ENCODE measurements around the gene LCN6.

LCN6 gene

GRCh38 chr9:136725612-136726011 is 22.7 kb downstream of the LCN6 start:
- Mint-ChIP-seq H3K27ac (no peak overlapping the region), H3K4me3 (no peak overlapping the region)
- intact Hi-C loops (cut with micrococcal nuclease) = loop anchor here (5.0 kb wide), 1 partner anchor 38 kb away; the partner anchor contains the start of gene AGPAT2

GRCh38 chr9:136724772-136725171 is 23.6 kb downstream of the LCN6 start:
- H3K36me3 Mint-ChIP-seq (ENCODE audit: low read depth) = peaks cover 75% of the 10 kb centered on the region
- no peaks in the 10 kb centered on the region for H3K9me3 Mint-ChIP-seq
- H3K27me3 Mint-ChIP-seq = peaks cover 17% of the 10 kb centered on the region
- peaks cover 72% of the 10 kb centered on the region for H3K4me1 Mint-ChIP-seq (ENCODE audit: low read depth)
- no peak overlapping the region for H3K4me3 Mint-ChIP-seq
- no peak overlapping the region for H3K27ac Mint-ChIP-seq
- intact Hi-C loops (cut with micrococcal nuclease) = loop anchor here (5.0 kb wide), 1 partner anchor 37 kb away; the partner anchor contains the start of gene AGPAT2

More at GRCh38 chr9:136725612-136726011, 22.7 kb downstream of the LCN6 start:
- Mint-ChIP-seq H3K4me1 (ENCODE audit: low read depth) (peaks cover 68% of the 10 kb centered on the region), H3K9me3 (no peaks in the 10 kb centered on the region), H3K36me3 (ENCODE audit: low read depth) (peaks cover 71% of the 10 kb centered on the region), H3K27me3 (peaks cover 13% of the 10 kb centered on the region)

GRCh38 chr9:136723989-136724388 is 24.3 kb downstream of the LCN6 start:
- Mint-ChIP-seq H3K4me3 (no peak overlapping the region), H3K4me1 (ENCODE audit: low read depth) (peaks cover 72% of the 10 kb centered on the region), H3K9me3 (no peaks in the 10 kb centered on the region), H3K27me3 (peaks cover 11% of the 10 kb centered on the region), H3K36me3 (ENCODE audit: low read depth) (peaks cover 75% of the 10 kb centered on the region), H3K27ac (no peak overlapping the region)
- intact Hi-C loops (cut with micrococcal nuclease) = no loop called here

DNA sequence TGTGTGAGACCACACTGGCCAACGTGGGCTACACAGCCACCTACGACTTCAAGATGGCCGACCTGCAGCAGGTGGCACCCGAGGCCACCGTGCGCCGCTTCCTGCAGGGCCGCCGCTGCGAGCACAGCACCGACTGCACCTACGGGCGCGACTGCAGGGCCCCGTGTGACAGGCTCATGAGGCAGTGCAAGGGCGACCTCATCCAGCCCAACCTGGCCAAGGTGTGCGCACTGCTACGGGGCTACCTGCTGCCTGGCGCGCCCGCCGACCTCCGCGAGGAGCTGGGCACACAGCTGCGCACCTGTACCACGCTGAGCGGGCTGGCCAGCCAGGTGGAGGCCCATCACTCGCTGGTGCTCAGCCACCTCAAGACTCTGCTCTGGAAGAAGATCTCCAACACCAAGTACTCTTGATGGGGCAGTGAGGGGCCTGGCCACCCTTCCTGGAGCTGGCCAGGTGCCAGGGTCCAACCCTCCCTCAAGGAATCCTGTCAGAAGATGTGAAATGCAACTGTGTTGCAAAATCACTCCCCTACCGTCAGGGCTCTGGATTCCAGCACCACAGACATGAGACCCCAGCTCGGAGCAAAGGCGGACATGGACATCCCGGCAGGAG is 24.9 kb downstream of the LCN6 start:
- Mint-ChIP-seq H3K4me3 (no peak overlapping the region), H3K27me3 (peaks cover 14% of the 10 kb centered on the region), H3K36me3 (ENCODE audit: low read depth) (peaks cover 75% of the 10 kb centered on the region), H3K9me3 (no peaks in the 10 kb centered on the region), H3K4me1 (ENCODE audit: low read depth) (peaks cover 67% of the 10 kb centered on the region), H3K27ac (no peak overlapping the region)
- intact Hi-C loops (cut with micrococcal nuclease) = no loop called here

GRCh38 chr9:136722969-136723356 is 25.4 kb downstream of the LCN6 start:
- Mint-ChIP-seq H3K36me3 (ENCODE audit: low read depth) (peaks cover 75% of the 10 kb centered on the region), H3K9me3 (no peaks in the 10 kb centered on the region), H3K27ac (no peak overlapping the region), H3K27me3 (peaks cover 19% of the 10 kb centered on the region), H3K4me1 (ENCODE audit: low read depth) (peaks cover 67% of the 10 kb centered on the region), H3K4me3 (no peak overlapping the region)
- intact Hi-C loops (cut with micrococcal nuclease) = no loop called here

DNA sequence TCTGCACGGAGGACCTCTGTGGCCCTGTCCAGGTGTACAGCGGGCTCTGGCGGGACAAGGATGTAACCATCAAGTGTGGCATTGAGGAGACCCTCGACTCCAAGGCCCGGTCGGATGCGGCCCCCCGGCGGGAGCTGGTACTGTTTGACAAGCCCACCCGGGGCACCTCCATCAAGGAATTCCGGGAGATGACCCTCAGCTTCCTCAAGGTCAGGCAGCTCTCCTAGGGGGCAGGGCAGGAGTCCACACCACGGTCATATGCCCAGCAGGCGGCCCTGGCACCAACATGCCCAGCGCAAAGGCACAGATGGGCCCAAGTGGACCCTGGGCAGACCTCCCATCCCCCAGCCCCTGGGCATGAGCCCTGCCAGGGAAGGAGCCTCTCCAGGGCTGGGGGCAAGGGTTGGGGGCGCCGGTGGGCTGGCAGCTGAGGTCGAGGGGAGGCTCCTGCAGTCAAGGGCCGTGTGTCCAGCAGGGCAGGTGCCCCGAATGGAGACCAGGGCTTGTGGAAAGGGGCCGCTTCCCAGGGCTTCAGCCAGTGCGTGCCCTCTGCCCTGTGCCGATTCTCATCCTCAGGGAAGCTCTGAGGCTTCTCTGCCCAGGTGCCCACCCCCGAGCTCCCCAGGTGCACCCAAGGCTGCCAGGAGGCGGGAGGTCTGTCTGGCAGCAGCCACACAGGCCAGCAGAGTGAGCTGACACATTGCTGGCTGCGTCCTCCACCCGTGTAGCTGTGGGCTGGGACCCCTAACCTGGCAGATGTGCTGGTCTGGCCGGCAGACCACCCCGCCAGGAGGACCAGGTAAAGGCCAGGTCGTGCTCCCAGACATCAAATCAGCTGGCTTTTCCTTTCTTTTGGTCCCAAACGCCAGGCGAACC is 26.0 kb downstream of the LCN6 start:
- H3K4me1 Mint-ChIP-seq (ENCODE audit: low read depth) = peaks cover 67% of the 10 kb centered on the region
- H3K4me3 Mint-ChIP-seq = no peak overlapping the region
- H3K27me3 Mint-ChIP-seq = peaks cover 26% of the 10 kb centered on the region
- H3K36me3 Mint-ChIP-seq (ENCODE audit: low read depth) = peaks cover 71% of the 10 kb centered on the region
- H3K9me3 Mint-ChIP-seq = no peaks in the 10 kb centered on the region
- intact Hi-C loops (cut with micrococcal nuclease) = no loop called here
- H3K27ac Mint-ChIP-seq = no peak overlapping the region

GRCh38 chr9:136721339-136722092 is 26.8 kb downstream of the LCN6 start:
- intact Hi-C loops (cut with micrococcal nuclease) = no loop called here
- no peaks in the 10 kb centered on the region for H3K9me3 Mint-ChIP-seq
- H3K36me3 Mint-ChIP-seq (ENCODE audit: low read depth) = peaks cover 63% of the 10 kb centered on the region
- H3K4me3 Mint-ChIP-seq = no peak overlapping the region
- H3K27ac Mint-ChIP-seq = peak overlapping the region; percentile 16
- peaks cover 61% of the 10 kb centered on the region for H3K4me1 Mint-ChIP-seq (ENCODE audit: low read depth)
- H3K27me3 Mint-ChIP-seq = peaks cover 34% of the 10 kb centered on the region

- Mint-ChIP-seq H3K9me3 (no peaks in the 10 kb centered on the region), H3K4me3 (no peak overlapping the region), H3K27ac (peak overlapping the region; percentile 16), H3K4me1 (ENCODE audit: low read depth) (peaks cover 55% of the 10 kb centered on the region), H3K36me3 (ENCODE audit: low read depth) (peaks cover 57% of the 10 kb centered on the region), H3K27me3 (peaks cover 40% of the 10 kb centered on the region)
- intact Hi-C loops (cut with micrococcal nuclease) = no loop called here
Observed at GRCh38 chr9:136720898-136721338, 27.4 kb downstream of the LCN6 start.

- H3K27me3 Mint-ChIP-seq = peaks cover 45% of the 10 kb centered on the region
- no peak overlapping the region for H3K27ac Mint-ChIP-seq
- intact Hi-C loops (cut with micrococcal nuclease) = no loop called here
- no peaks in the 10 kb centered on the region for H3K9me3 Mint-ChIP-seq
- H3K4me1 Mint-ChIP-seq (ENCODE audit: low read depth) = peaks cover 50% of the 10 kb centered on the region
- peaks cover 52% of the 10 kb centered on the region for H3K36me3 Mint-ChIP-seq (ENCODE audit: low read depth)
- no peak overlapping the region for H3K4me3 Mint-ChIP-seq
Observed at GRCh38 chr9:136720251-136720897, 28.0 kb downstream of the LCN6 start.

GRCh38 chr9:136719195-136719880 is 29.0 kb downstream of the LCN6 start:
- Mint-ChIP-seq H3K27ac (no peak overlapping the region), H3K36me3 (ENCODE audit: low read depth) (peaks cover 41% of the 10 kb centered on the region), H3K27me3 (peaks cover 56% of the 10 kb centered on the region), H3K9me3 (no peaks in the 10 kb centered on the region), H3K4me1 (ENCODE audit: low read depth) (peaks cover 48% of the 10 kb centered on the region), H3K4me3 (peak overlapping the region; percentile 46)
- intact Hi-C loops (cut with micrococcal nuclease) = no loop called here

GRCh38 chr9:136718345-136719194 is 29.8 kb downstream of the LCN6 start:
- Mint-ChIP-seq H3K36me3 (ENCODE audit: low read depth) (peaks cover 34% of the 10 kb centered on the region), H3K27ac (no peak overlapping the region), H3K4me3 (no peak overlapping the region), H3K4me1 (ENCODE audit: low read depth) (peaks cover 48% of the 10 kb centered on the region), H3K27me3 (peaks cover 63% of the 10 kb centered on the region), H3K9me3 (no peaks in the 10 kb centered on the region)
- intact Hi-C loops (cut with micrococcal nuclease) = no loop called here

DNA sequence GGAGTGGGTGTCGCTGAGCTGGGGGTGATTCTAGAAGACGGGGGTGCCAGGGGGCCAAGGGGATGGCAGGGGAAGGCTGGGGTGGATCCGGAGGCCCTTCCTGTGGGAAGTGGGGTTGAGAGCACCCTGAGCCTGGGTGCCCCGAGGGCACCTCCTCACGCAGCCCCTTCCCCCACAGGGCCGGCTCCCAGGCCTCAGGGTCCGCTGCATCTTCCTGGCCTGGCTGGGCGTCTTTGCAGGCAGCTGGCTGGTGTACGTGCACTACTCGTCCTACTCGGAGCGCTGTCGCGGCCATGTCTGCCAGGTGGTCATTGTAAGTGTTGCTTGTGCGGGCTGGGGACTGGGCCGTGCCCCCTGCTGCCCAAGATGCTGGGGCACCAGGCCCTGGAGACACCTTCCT is 30.9 kb downstream of the LCN6 start:
- Mint-ChIP-seq H3K36me3 (ENCODE audit: low read depth) (peaks cover 22% of the 10 kb centered on the region), H3K9me3 (no peaks in the 10 kb centered on the region), H3K27ac (no peak overlapping the region), H3K4me3 (no peak overlapping the region), H3K27me3 (peaks cover 71% of the 10 kb centered on the region), H3K4me1 (ENCODE audit: low read depth) (peaks cover 38% of the 10 kb centered on the region)
- intact Hi-C loops (cut with micrococcal nuclease) = no loop called here

Data from dendritic cell treated with granulocyte-macrophage colony-stimulating factor and Interleukin-4, amounts not matched to agents 40 ng/mL and 50 ng/mL, for 4 days (primary cell).